ENCODE results near the gene CCDC39. TPM values are rescaled to one million over a fixed set of nuclear protein-coding genes. Genes with fewer than 3 reads are reported as not detected.

Gene CCDC39
- total RNA-seq, 1 experiment from 2014 or later, result 0.04 TPM

- Histone ChIP-seq H3K9me3 (ENCODE audit: low read length) (no peaks in the 10 kb centered on the region), H3K9ac (ENCODE audit: low read length) (no peak overlapping the region), H3K27ac (ENCODE audit: low read length) (no peak overlapping the region), H3F3A (ENCODE audit: low read length, unreplicated experiment) (no peaks in the 10 kb centered on the region), H3K27me3 (ENCODE audit: low read length) (no peaks in the 10 kb centered on the region), H3K4me2 (ENCODE audit: low read length) (no peak overlapping the region), H3K4me3 (ENCODE audit: low read length) (no peak overlapping the region), H3K36me3 (ENCODE audit: low read depth, low read length) (no peaks in the 10 kb centered on the region), H3K4me1 (ENCODE audit: insufficient read depth, low read length) (no peaks in the 10 kb centered on the region), H4K20me1 (ENCODE audit: low read length) (0 out of 2 replicates have a peak, but pooled peaks cover 5% of the 10 kb centered on the region), H3K79me2 (ENCODE audit: low read length) (no peaks in the 10 kb centered on the region), H3K9me2 (replicated peaks; ENCODE audit: low read length) (no peaks in the 10 kb centered on the region), H2AFZ (ENCODE audit: low read length) (no peak overlapping the region)
- CTCF ChIA-PET, result interaction anchor here (0.8 kb wide), 1 partner anchor 241 kb away, joined by 4 read pairs; no protein-coding TSS in a partner anchor
- POLR2A ChIA-PET (ENCODE audit: unreplicated experiment), result no interaction called here
- no peak for TF ChIP-seq EZH2phosphoT487 (IDR thresholded peaks at IDR 0.05; ENCODE audit: borderline replicate concordance, low read length)
- TF ChIP-seq CTCF (conservative IDR thresholded peaks at IDR 0.05; ENCODE audit: low read depth, low read length), result peak; percentile 45; the same call in 1 of the 2 replicates
- ATAC-seq (no peak), DNase-seq (no peak)
- no TSS peak for BruUV-seq (replicated peaks)
- intact Hi-C loops (cut with micrococcal nuclease), result loop anchor here (5.0 kb wide), 1 partner anchor 36 kb away; no protein-coding TSS in a partner anchor
Measured at GRCh38 chr3:180631317-180631716, 48.0 kb downstream of the CCDC39 start.

GRCh38 chr3:180630371-180630770 is 48.9 kb downstream of the CCDC39 start:
- CTCF ChIA-PET, result no interaction called here
- DNase-seq, result peak; percentile 4

More at GRCh38 chr3:180630371-180630770, 48.9 kb downstream of the CCDC39 start:
- H3K79me2 ChIP-seq (ENCODE audit: low read length), result no peaks in the 10 kb centered on the region
- no TSS peak for BruUV-seq (replicated peaks)
- no peak overlapping the region for H2AFZ ChIP-seq (ENCODE audit: low read length)
- ATAC-seq, result peak; percentile 65
- 0 out of 2 replicates have a peak, but pooled peaks cover 5% of the 10 kb centered on the region for H4K20me1 ChIP-seq (ENCODE audit: low read length)
- H3K9me3 ChIP-seq (ENCODE audit: low read length), result no peaks in the 10 kb centered on the region
- TF ChIP-seq EZH2phosphoT487 (IDR thresholded peaks at IDR 0.05; ENCODE audit: borderline replicate concordance, low read length) (no peak), CTCF (conservative IDR thresholded peaks at IDR 0.05; ENCODE audit: low read depth, low read length) (no peak), EZH2 (IDR thresholded peaks at IDR 0.05; ENCODE audit: low read length, unreplicated experiment) (no peak)
- intact Hi-C loops (cut with micrococcal nuclease), result loop anchor here (5.0 kb wide), 1 partner anchor 37 kb away; no protein-coding TSS in a partner anchor
- no peaks in the 10 kb centered on the region for H3K27me3 ChIP-seq (ENCODE audit: low read length)
- POLR2A ChIA-PET (ENCODE audit: unreplicated experiment), result no interaction called here
- no peak overlapping the region for H3K4me3 ChIP-seq (ENCODE audit: low read length)
- H3K9me2 ChIP-seq (replicated peaks; ENCODE audit: low read length), result no peaks in the 10 kb centered on the region
- no peak overlapping the region for H3K9ac ChIP-seq (ENCODE audit: low read length)
- H3F3A ChIP-seq (ENCODE audit: low read length, unreplicated experiment), result no peaks in the 10 kb centered on the region
- no peaks in the 10 kb centered on the region for H3K4me1 ChIP-seq (ENCODE audit: insufficient read depth, low read length)
- no peak overlapping the region for H3K27ac ChIP-seq (ENCODE audit: low read length)
- H3K4me2 ChIP-seq (ENCODE audit: low read length), result no peak overlapping the region
- H3K36me3 ChIP-seq (ENCODE audit: low read depth, low read length), result peaks cover 3% of the 10 kb centered on the region
